Neutrophil (primary cell): ENCODE data around the gene MBD3L3.
"Not testable (repeated sequence)": the region's sequence is repeated elsewhere in the genome, so short reads cannot be mapped to it uniquely, and the experiment has no call there.

Source experiments
- H3K27ac ChIP-seq: fragments of 200-600 bp; sonication (generic); 2 replicates; pipeline ENCODE4 v1.5.1; 2016; ENCODE audit warnings: mild to moderate bottlenecking, moderate library complexity
- H3K27me3 ChIP-seq: fragments of 200-600 bp; sonication (generic); 2 replicates; pipeline ENCODE4 v1.6.0; 2016; ENCODE audit warnings: mild to moderate bottlenecking
- H3K36me3 ChIP-seq: fragments of 200-600 bp; sonication (generic); 2 replicates; pipeline ENCODE4 v1.5.1; 2017
- H3K4me1 ChIP-seq, 2 experiments: fragments of 200-600 bp in 1 of 2; sonication (generic) in 1 of 2; 1 replicate in 1 of 2; 2 replicates in 1 of 2; pipeline versions ENCODE4 v1.5.1 to v1.6.1; 2013 to 2016; ENCODE audit warnings: low read depth in 1 of 2, low read length in 1 of 2, mild to moderate bottlenecking in 1 of 2, moderate library complexity in 1 of 2; ENCODE audit not compliant: control insufficient read depth in 1 of 2, insufficient read depth in 1 of 2
- H3K4me3 ChIP-seq, 2 experiments: fragments of 200-600 bp in 1 of 2; sonication (generic) in 1 of 2; 1 replicate in 1 of 2; 2 replicates in 1 of 2; pipeline ENCODE4 v1.5.1; 2013 to 2016; ENCODE audit warnings: low read depth in 1 of 2, low read length in 1 of 2, mild to moderate bottlenecking in 1 of 2, moderate library complexity in 1 of 2
- H3K9me3 ChIP-seq: fragments of 200-600 bp; sonication (generic); 2 replicates; pipeline ENCODE4 v1.5.1; 2016
- TF ChIP-seq, protein P1 (sequence below): fragments of 200-600 bp; sonication (generic); IDR thresholded peaks from 2 replicates; pipeline ENCODE4 v1.5.1; 2016; ENCODE audit warnings: antibody characterized with exemption

MBD3L3 gene

DNA sequence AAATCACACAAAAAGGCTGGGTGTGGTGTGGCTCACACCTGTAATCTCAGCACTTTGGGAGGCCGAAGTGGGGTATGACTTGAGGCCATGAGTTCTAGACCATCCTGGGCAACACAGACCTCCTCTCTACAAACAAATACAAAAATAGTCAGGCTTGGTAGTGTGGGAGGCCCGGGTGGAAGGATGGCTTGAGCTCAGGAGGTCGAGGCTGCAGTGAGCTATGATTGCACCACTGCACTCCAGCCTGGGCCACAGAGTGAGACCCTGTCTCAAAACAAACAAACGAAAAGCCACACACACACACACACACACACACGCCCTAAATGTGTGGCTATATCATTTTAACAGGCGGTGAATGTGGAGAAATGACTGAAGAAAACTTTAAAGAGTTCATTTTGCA lies 10.1 kb upstream of the MBD3L3 start:
- H3K27ac ChIP-seq = peak overlapping the region; percentile 90
- peaks cover 10 to 20% of the 10 kb centered on the region in 2 experiments for H3K4me1 ChIP-seq
- H3K9me3 ChIP-seq = no peaks in the 10 kb centered on the region
- H3K27me3 ChIP-seq = no peaks in the 10 kb centered on the region
- TF ChIP-seq, protein P1, sequence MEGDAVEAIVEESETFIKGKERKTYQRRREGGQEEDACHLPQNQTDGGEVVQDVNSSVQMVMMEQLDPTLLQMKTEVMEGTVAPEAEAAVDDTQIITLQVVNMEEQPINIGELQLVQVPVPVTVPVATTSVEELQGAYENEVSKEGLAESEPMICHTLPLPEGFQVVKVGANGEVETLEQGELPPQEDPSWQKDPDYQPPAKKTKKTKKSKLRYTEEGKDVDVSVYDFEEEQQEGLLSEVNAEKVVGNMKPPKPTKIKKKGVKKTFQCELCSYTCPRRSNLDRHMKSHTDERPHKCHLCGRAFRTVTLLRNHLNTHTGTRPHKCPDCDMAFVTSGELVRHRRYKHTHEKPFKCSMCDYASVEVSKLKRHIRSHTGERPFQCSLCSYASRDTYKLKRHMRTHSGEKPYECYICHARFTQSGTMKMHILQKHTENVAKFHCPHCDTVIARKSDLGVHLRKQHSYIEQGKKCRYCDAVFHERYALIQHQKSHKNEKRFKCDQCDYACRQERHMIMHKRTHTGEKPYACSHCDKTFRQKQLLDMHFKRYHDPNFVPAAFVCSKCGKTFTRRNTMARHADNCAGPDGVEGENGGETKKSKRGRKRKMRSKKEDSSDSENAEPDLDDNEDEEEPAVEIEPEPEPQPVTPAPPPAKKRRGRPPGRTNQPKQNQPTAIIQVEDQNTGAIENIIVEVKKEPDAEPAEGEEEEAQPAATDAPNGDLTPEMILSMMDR = no peak
- H3K36me3 ChIP-seq = peaks cover 25% of the 10 kb centered on the region
- H3K4me3 ChIP-seq = peak overlapping the region; percentile 90 to 97

GRCh38 chr19:7067716-7068115 lies 9.2 kb upstream of the MBD3L3 start:
- Histone ChIP-seq H3K9me3 (no peaks in the 10 kb centered on the region), H3K36me3 (peaks cover 16% of the 10 kb centered on the region), H3K27me3 (no peaks in the 10 kb centered on the region), H3K4me1 (peaks cover 10 to 20% of the 10 kb centered on the region in 2 experiments), H3K27ac (no peak overlapping the region), H3K4me3 (no peak overlapping the region)
- TF ChIP-seq, protein P1 = no peak

- H3K9me3 ChIP-seq, H3K4me3 ChIP-seq, H3K27me3 ChIP-seq, H3K27ac ChIP-seq: not testable (repeated sequence)
- Histone ChIP-seq H3K36me3 (peaks cover 10% of the 10 kb centered on the region), H3K4me1 (peaks cover 10 to 20% of the 10 kb centered on the region in 2 experiments)
These were observed 8.6 kb upstream of the MBD3L3 start for GRCh38 chr19:7067122-7067521.

DNA sequence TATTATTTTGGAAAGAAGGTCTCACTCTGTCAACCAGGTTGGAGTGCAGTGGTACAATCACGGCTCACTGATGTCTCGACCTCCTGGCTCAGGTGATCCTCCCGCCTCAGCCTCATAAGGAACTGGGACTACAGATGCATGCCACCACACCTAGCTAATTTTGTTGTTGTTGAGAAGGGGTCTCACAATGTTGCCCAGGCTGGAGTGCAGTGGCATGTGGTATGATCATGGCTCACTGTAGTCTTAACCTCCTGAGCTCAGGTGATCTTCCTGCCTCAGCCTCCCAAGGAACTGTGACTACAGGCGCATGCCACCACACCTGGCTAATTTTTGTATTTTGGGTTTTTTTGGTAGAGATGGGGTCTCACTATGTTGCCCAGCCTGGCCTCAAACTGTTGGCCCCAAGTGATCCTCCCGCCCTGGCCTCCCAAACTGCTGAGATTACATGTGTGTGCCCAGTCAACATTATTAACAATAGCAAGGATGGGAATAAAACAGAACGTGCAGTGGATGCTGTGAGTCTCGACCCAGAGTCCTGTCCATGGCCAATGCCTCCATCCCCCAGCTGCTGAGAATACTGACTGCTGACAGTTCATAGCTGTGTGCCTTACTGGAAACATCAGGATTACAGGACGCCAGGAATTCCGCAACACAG lies 5.4 kb upstream of the MBD3L3 start:
- no peaks in the 10 kb centered on the region for H3K9me3 ChIP-seq
- no peaks in the 10 kb centered on the region for H3K36me3 ChIP-seq
- no peak overlapping the region for H3K27ac ChIP-seq
- TF ChIP-seq, protein P1 = no peak
- H3K4me3 ChIP-seq = no peak overlapping the region
- H3K27me3 ChIP-seq = no peaks in the 10 kb centered on the region
- H3K4me1 ChIP-seq = peaks cover 0 to 4% of the 10 kb centered on the region in 2 experiments

DNA sequence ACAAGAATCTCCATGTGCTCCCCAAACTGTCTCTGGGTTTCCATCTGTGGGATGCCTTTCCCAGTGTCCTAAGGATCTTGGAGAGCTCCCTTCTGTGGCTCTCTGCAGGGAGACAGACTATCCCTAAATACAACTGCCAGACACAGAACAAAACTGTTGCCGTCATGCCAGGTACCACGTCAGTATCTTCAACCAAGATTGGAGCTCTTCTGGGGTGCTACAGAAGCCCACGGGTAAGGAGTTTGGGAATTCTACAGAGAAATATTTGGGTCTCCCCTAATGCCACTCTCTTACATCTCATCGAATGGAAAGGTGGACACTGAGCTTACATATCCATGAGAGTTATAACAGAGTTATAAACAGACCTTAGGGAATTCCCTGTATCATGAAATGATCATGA lies 4.9 kb upstream of the MBD3L3 start:
- Histone ChIP-seq H3K4me1 (no peaks in the 10 kb centered on the region), H3K27me3 (no peaks in the 10 kb centered on the region), H3K27ac (no peak overlapping the region), H3K4me3 (no peak overlapping the region), H3K9me3 (no peaks in the 10 kb centered on the region), H3K36me3 (no peaks in the 10 kb centered on the region)
- TF ChIP-seq, protein P1 = no peak

DNA sequence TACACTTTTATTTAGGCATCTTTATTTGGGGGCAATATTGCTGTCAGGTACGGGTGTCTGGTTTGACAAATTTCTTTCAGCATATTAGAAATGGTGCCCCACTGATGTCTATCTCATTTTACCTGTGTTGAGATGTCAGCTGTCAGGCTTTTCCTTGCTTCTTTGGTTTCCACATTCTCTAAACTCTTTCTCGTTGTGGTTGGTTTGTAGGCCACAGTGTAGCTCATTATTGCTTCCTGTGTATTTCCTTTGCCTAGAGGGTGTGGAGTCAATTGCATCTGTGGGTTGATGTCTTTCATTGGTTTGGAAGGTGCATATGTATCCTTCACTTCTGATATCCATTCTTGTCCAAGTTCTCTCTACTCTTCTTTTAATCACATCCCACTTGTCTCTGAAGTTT lies 1.5 kb upstream of the MBD3L3 start:
- not testable (repeated sequence) for H3K27me3 ChIP-seq, H3K27ac ChIP-seq, H3K36me3 ChIP-seq, H3K9me3 ChIP-seq, H3K4me3 ChIP-seq, H3K4me1 ChIP-seq

DNA sequence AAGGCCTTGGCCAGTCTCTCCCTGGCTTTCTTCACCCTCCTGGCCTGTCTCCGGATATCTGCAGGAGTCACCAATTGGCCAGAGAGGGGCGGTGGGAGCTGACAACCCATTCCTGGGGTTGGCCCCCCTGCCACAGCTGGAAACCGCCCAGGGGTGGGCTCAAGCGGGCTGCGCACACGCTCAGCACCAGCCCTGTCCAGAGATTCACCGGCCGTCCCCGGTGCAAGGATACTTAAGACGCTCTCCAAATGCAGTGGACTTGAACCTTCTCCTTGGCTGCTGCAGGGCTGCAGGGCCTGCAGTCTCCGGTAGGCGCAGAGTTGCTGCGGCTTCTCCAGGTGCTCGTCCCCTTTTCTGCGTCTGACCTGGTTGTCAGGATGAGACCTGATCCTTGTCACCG lies 2.1 kb downstream of the MBD3L3 start:
- H3K4me3 ChIP-seq, H3K27ac ChIP-seq, H3K36me3 ChIP-seq, H3K27me3 ChIP-seq, H3K4me1 ChIP-seq, H3K9me3 ChIP-seq: not testable (repeated sequence)

DNA sequence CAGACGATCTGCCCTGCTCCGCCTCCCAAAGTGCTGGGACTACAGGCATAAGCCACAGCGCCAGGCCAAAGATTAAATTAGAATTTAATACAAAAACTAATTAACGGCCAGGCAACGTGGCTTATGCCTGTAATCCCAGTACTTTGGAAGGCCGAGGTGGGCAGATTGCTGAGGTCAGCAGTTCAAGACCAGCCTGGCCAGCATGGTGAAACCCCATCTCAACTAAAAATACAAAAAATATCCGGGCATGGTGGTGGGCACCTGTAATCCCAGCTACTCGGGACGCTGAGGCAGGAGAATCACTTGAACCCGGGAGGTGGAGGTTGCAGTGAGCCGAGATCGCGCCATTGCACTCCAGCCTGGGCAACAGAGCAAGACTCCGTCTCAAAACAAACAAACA lies 2.8 kb downstream of the MBD3L3 start:
- H3K36me3 ChIP-seq, H3K4me1 ChIP-seq, H3K27ac ChIP-seq, H3K4me3 ChIP-seq, H3K9me3 ChIP-seq, H3K27me3 ChIP-seq: not testable (repeated sequence)

- not testable (repeated sequence) for H3K4me1 ChIP-seq, H3K27ac ChIP-seq, H3K4me3 ChIP-seq, H3K36me3 ChIP-seq, H3K9me3 ChIP-seq, H3K27me3 ChIP-seq
These were observed 3.7 kb downstream of the MBD3L3 start for GRCh38 chr19:7054635-7055368.

DNA sequence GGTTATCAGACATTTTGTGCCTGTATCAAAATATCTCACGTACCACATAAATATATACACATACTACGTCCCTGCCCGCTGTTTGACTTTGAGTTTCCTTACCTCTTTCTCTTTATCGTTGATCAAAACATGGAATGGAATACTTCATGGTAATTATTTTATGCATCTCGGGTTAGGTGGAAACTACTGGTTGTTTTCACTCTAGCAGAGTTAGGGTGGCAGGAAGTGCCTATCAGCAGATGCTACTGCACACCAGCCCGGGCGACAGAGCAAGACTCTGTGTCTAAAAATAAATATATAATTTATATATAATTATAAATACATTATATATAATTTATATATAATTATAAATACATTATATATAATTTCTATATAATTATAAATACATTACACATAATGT lies 5.6 kb downstream of the MBD3L3 start:
- H3K27me3 ChIP-seq, H3K27ac ChIP-seq, H3K9me3 ChIP-seq, H3K4me1 ChIP-seq, H3K36me3 ChIP-seq, H3K4me3 ChIP-seq: not testable (repeated sequence)
